HEK293 (cell line): ENCODE measurements around the gene PDE2A.
A peak's percentile ranks its signal among the peaks of the same experiment; 100 is the strongest.

Experiments used
- FEZF1 ChIP-seq: fragments of 450-650 bp; formaldehyde crosslinking; IDR thresholded peaks from 2 replicates; pipeline ENCODE4 v1.5.1; 2016; ENCODE audit warnings: missing biosample characterization, missing genetic modification characterization
- KLF16 ChIP-seq: fragments of 450-650 bp; formaldehyde crosslinking; IDR thresholded peaks from 2 replicates; pipeline ENCODE4 v1.5.1; 2017; ENCODE audit warnings: missing biosample characterization, missing genetic modification characterization
- WT1 ChIP-seq: fragments of 450-650 bp; formaldehyde crosslinking; IDR thresholded peaks from 2 replicates; pipeline ENCODE4 v1.5.1; 2016; ENCODE audit warnings: missing biosample characterization, missing genetic modification characterization
- ZFHX2 ChIP-seq: fragments of 450-650 bp; formaldehyde crosslinking; conservative IDR thresholded peaks from 2 replicates; pipeline ENCODE4 v1.5.1; 2016; ENCODE audit warnings: missing biosample characterization, missing genetic modification characterization
- ZFP37 ChIP-seq: fragments of 450-650 bp; formaldehyde crosslinking; IDR thresholded peaks from 2 replicates; pipeline ENCODE4 v1.5.1; 2016; ENCODE audit warnings: missing biosample characterization, missing genetic modification characterization
- ZNF202 ChIP-seq: fragments of 450-650 bp; formaldehyde crosslinking; IDR thresholded peaks from 2 replicates; pipeline ENCODE4 v1.5.1; 2016; ENCODE audit warnings: missing biosample characterization, missing genetic modification characterization, borderline replicate concordance
- ZNF274 ChIP-seq, 2 experiments: fragments of 200-500 bp in 1 of 2; fragments of 450-650 bp in 1 of 2; sonication (Bioruptor generic) in 1 of 2; formaldehyde crosslinking in 1 of 2; IDR thresholded peaks; 2 replicates each; pipeline versions ENCODE4 v1.5.1 to v1.6.1; 2014 to 2016; ENCODE audit warnings: borderline replicate concordance in 1 of 2, inconsistent platforms in 1 of 2, low read length in 1 of 2, missing biosample characterization in 1 of 2, missing genetic modification characterization in 1 of 2
- ZNF280C ChIP-seq: fragments of 450-650 bp; formaldehyde crosslinking; IDR thresholded peaks from 2 replicates; pipeline ENCODE4 v1.5.1; 2016; ENCODE audit warnings: missing biosample characterization, missing genetic modification characterization
- ZNF37A ChIP-seq: fragments of 450-650 bp; IDR thresholded peaks from 2 replicates; pipeline ENCODE4 v1.5.1; 2018; ENCODE audit warnings: missing biosample characterization, missing genetic modification characterization
- ZNF416 ChIP-seq: fragments of 450-650 bp; formaldehyde crosslinking; IDR thresholded peaks from 2 replicates; pipeline ENCODE4 v1.5.1; 2016; ENCODE audit warnings: missing biosample characterization, missing genetic modification characterization
- ZNF433 ChIP-seq: fragments of 450-650 bp; formaldehyde crosslinking; IDR thresholded peaks from 2 replicates; pipeline ENCODE4 v1.5.1; 2016; ENCODE audit warnings: missing biosample characterization, missing genetic modification characterization, low read depth
- ZNF624 ChIP-seq: fragments of 450-650 bp; formaldehyde crosslinking; IDR thresholded peaks from 2 replicates; pipeline ENCODE4 v1.5.1; 2017; ENCODE audit warnings: missing biosample characterization, missing genetic modification characterization
- ZNF677 ChIP-seq: fragments of 450-650 bp; IDR thresholded peaks from 2 replicates; pipeline ENCODE4 v1.5.0; 2018; ENCODE audit warnings: missing biosample characterization, mild to moderate bottlenecking, missing genetic modification characterization, moderate library complexity
- ZNF768 ChIP-seq: fragments of 450-650 bp; formaldehyde crosslinking; IDR thresholded peaks from 2 replicates; pipeline ENCODE4 v1.5.1; 2018; ENCODE audit warnings: missing biosample characterization, mild to moderate bottlenecking, missing genetic modification characterization
- ZNF830 ChIP-seq: fragments of 450-650 bp; IDR thresholded peaks from 2 replicates; pipeline ENCODE4 v1.5.0; 2018; ENCODE audit warnings: missing biosample characterization, missing genetic modification characterization, low read depth, mild to moderate bottlenecking, moderate library complexity
- ZXDB ChIP-seq: fragments of 450-650 bp; formaldehyde crosslinking; IDR thresholded peaks from 2 replicates; pipeline ENCODE4 v1.5.1; 2016; ENCODE audit warnings: missing biosample characterization, missing genetic modification characterization
- TF ChIP-seq, protein P1 (sequence below): fragments of 450-650 bp; formaldehyde crosslinking; optimal IDR thresholded peaks from 2 replicates; pipeline ENCODE3; 2016; ENCODE audit warnings: missing biosample characterization, mild to moderate bottlenecking, missing genetic modification characterization
- TF ChIP-seq, protein P2 (sequence below): fragments of 450-650 bp; formaldehyde crosslinking; IDR thresholded peaks from 2 replicates; pipeline ENCODE4; 2016; ENCODE audit warnings: missing biosample characterization, missing genetic modification characterization
- TF ChIP-seq, protein P3 (sequence below): fragments of 450-650 bp; formaldehyde crosslinking; IDR thresholded peaks from 2 replicates; pipeline ENCODE4 v1.5.1; 2017; ENCODE audit warnings: missing biosample characterization, missing genetic modification characterization
- TF ChIP-seq, protein P4 (sequence below): fragments of 450-650 bp; formaldehyde crosslinking; IDR thresholded peaks from 2 replicates; pipeline ENCODE4 v1.5.1; 2016; ENCODE audit warnings: missing biosample characterization, missing genetic modification characterization, borderline replicate concordance

PDE2A gene

DNA sequence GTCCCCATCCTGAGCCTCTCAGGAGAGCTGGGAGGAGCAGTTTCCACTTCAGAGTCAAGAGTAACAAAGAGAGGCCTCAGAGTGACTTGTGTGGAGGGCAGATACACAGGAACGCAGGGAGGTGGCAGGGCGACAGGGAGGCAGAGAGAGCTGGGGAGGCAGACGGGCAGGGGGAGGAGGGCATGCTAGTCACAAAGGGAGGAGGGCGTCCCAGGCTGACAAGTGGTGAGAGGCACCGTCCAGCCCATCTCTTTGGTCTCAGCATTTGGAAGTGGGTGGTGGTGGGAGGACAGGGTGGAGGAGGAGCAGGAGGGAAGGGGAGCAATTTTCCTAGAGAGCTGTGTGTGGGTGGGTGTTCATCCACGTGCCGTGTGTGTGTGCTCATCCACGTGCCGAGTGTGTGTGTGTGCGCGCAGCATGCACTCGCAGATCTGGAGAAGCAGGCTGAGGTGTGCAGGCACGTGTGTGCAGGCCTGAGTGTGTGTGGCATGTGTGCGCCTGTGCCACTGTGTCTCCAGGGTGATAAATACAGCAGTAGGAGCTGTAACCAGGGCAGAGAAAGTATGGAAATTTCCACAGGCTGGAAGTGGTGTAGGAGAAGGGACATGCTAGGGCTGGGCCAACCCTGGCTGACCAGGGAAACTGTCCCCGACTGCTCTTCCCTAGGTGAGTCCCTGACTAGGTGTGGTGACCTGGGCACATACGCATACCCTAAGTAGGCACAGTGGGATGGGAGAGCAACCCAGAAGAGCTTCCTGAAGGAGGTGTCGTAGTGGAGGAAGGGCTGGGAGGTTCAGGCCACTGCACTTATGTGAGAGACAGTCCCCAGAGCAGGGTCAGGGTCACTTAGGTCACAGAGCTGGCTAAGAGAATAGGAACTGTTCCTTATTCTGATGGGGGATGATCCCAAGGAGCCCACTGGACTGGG lies 7.3 kb upstream of the PDE2A start (continued):
- TF ChIP-seq ZNF280C (tag by site-specific recombination): no peak
- no peak for TF ChIP-seq ZXDB (tag by site-specific recombination)
- TF ChIP-seq ZNF768 (tag by site-specific recombination): no peak
- peak; percentile 16; the same call in 1 of the 2 replicates for TF ChIP-seq WT1
- TF ChIP-seq ZNF37A (tag by site-specific recombination): no peak
- TF ChIP-seq ZFHX2: peak; percentile 100
- TF ChIP-seq FEZF1 (tag by site-specific recombination): no peak
- no peak for TF ChIP-seq ZNF830 (tag by site-specific recombination)
- TF ChIP-seq, protein P1, sequence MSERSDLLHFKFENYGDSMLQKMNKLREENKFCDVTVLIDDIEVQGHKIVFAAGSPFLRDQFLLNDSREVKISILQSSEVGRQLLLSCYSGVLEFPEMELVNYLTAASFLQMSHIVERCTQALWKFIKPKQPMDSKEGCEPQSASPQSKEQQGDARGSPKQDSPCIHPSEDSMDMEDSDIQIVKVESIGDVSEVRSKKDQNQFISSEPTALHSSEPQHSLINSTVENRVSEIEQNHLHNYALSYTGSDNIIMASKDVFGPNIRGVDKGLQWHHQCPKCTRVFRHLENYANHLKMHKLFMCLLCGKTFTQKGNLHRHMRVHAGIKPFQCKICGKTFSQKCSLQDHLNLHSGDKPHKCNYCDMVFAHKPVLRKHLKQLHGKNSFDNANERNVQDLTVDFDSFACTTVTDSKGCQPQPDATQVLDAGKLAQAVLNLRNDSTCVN (tag by site-specific recombination): peak; percentile 8
- no peak for TF ChIP-seq ZNF416 (tag by site-specific recombination)
- TF ChIP-seq, protein P2, sequence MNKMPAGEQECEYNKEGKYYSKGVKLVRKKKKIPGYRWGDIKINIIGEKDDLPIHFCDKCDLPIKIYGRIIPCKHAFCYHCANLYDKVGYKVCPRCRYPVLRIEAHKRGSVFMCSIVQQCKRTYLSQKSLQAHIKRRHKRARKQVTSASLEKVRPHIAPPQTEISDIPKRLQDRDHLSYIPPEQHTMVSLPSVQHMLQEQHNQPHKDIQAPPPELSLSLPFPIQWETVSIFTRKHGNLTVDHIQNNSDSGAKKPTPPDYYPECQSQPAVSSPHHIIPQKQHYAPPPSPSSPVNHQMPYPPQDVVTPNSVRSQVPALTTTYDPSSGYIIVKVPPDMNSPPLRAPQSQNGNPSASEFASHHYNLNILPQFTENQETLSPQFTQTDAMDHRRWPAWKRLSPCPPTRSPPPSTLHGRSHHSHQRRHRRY (tag by site-specific recombination): no peak
- TF ChIP-seq ZNF624 (tag by site-specific recombination): no peak
- TF ChIP-seq, protein P3, sequence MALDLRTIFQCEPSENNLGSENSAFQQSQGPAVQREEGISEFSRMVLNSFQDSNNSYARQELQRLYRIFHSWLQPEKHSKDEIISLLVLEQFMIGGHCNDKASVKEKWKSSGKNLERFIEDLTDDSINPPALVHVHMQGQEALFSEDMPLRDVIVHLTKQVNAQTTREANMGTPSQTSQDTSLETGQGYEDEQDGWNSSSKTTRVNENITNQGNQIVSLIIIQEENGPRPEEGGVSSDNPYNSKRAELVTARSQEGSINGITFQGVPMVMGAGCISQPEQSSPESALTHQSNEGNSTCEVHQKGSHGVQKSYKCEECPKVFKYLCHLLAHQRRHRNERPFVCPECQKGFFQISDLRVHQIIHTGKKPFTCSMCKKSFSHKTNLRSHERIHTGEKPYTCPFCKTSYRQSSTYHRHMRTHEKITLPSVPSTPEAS (tag by site-specific recombination): no peak
- TF ChIP-seq KLF16 (tag by site-specific recombination): no peak
- TF ChIP-seq ZNF677 (tag by site-specific recombination): no peak
- TF ChIP-seq ZFP37 (tag by site-specific recombination): no peak
- no peak for TF ChIP-seq ZNF274 (IDR thresholded peaks at IDR 0.05; ENCODE audit: low read length)
- TF ChIP-seq ZNF274 (tag by site-specific recombination; IDR thresholded peaks at IDR 0.05; ENCODE audit: borderline replicate concordance): no peak
- no peak for TF ChIP-seq ZNF202 (tag by site-specific recombination)
- no peak for TF ChIP-seq ZNF433 (tag by site-specific recombination)
- TF ChIP-seq, protein P4, sequence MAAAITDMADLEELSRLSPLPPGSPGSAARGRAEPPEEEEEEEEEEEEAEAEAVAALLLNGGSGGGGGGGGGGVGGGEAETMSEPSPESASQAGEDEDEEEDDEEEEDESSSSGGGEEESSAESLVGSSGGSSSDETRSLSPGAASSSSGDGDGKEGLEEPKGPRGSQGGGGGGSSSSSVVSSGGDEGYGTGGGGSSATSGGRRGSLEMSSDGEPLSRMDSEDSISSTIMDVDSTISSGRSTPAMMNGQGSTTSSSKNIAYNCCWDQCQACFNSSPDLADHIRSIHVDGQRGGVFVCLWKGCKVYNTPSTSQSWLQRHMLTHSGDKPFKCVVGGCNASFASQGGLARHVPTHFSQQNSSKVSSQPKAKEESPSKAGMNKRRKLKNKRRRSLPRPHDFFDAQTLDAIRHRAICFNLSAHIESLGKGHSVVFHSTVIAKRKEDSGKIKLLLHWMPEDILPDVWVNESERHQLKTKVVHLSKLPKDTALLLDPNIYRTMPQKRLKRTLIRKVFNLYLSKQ (tag by site-specific recombination): no peak
